ENCODE data around the gene TCP11.

The TCP11 gene

GRCh38 chr6:35186571-35186970 lies 45.4 kb upstream of the TCP11 start:
- peaks cover 7% of the 10 kb centered on the region for H3K4me1 ChIP-seq (ENCODE audit: insufficient read depth, low read length, poor library complexity, severe bottlenecking)
- H3F3A ChIP-seq (ENCODE audit: low read depth): no peaks in the 10 kb centered on the region
- no peak overlapping the region for H3K9ac ChIP-seq (ENCODE audit: low read depth, low read length, poor library complexity, severe bottlenecking)
- TF ChIP-seq EZH2phosphoT487 (IDR thresholded peaks at IDR 0.05; ENCODE audit: borderline replicate concordance) (no peak), CTCF (conservative IDR thresholded peaks at IDR 0.05; ENCODE audit: low read length) (no peak)
- H4K20me1 ChIP-seq (ENCODE audit: insufficient read depth, low read length, poor library complexity, severe bottlenecking): no peaks in the 10 kb centered on the region
- no peaks in the 10 kb centered on the region for H3K9me2 ChIP-seq (replicated peaks; ENCODE audit: low read depth, low read length)
- no peak overlapping the region for H2AFZ ChIP-seq (ENCODE audit: low read length)
- H3K36me3 ChIP-seq (ENCODE audit: insufficient read depth, low read length): no peaks in the 10 kb centered on the region
- no peaks in the 10 kb centered on the region for H3K27me3 ChIP-seq (ENCODE audit: insufficient read depth, low read length, poor library complexity, severe bottlenecking)
- no peak overlapping the region for H3K4me3 ChIP-seq (ENCODE audit: low read length, poor library complexity, severe bottlenecking)
- H3K9me3 ChIP-seq (ENCODE audit: insufficient read depth, low read depth, low read length): no peaks in the 10 kb centered on the region
- H3K79me2 ChIP-seq (ENCODE audit: insufficient read depth, low read length): no peaks in the 10 kb centered on the region
- no peak overlapping the region for H3K4me2 ChIP-seq (ENCODE audit: low read depth, low read length, poor library complexity, severe bottlenecking)

- TF ChIP-seq EZH2phosphoT487 (IDR thresholded peaks at IDR 0.05; ENCODE audit: borderline replicate concordance): no peak
- no peak for TF ChIP-seq CTCF (conservative IDR thresholded peaks at IDR 0.05; ENCODE audit: low read length)
- H3K79me2 ChIP-seq (ENCODE audit: insufficient read depth, low read length): no peaks in the 10 kb centered on the region
- no peaks in the 10 kb centered on the region for H3K36me3 ChIP-seq (ENCODE audit: insufficient read depth, low read length)
- no peak overlapping the region for H3K4me2 ChIP-seq (ENCODE audit: low read depth, low read length, poor library complexity, severe bottlenecking)
- H3K27me3 ChIP-seq (ENCODE audit: insufficient read depth, low read length, poor library complexity, severe bottlenecking): no peaks in the 10 kb centered on the region
- no peak overlapping the region for H3K9ac ChIP-seq (ENCODE audit: low read depth, low read length, poor library complexity, severe bottlenecking)
- peaks cover 3% of the 10 kb centered on the region for H3K4me1 ChIP-seq (ENCODE audit: insufficient read depth, low read length, poor library complexity, severe bottlenecking)
- no peak overlapping the region for H3K4me3 ChIP-seq (ENCODE audit: low read length, poor library complexity, severe bottlenecking)
- H3K9me3 ChIP-seq (ENCODE audit: insufficient read depth, low read depth, low read length): no peaks in the 10 kb centered on the region
- no peaks in the 10 kb centered on the region for H3F3A ChIP-seq (ENCODE audit: low read depth)
- no peaks in the 10 kb centered on the region for H3K9me2 ChIP-seq (replicated peaks; ENCODE audit: low read depth, low read length)
- H2AFZ ChIP-seq (ENCODE audit: low read length): no peak overlapping the region
- H4K20me1 ChIP-seq (ENCODE audit: insufficient read depth, low read length, poor library complexity, severe bottlenecking): no peaks in the 10 kb centered on the region
These were observed 44.8 kb upstream of the TCP11 start for GRCh38 chr6:35185971-35186370.

DNA sequence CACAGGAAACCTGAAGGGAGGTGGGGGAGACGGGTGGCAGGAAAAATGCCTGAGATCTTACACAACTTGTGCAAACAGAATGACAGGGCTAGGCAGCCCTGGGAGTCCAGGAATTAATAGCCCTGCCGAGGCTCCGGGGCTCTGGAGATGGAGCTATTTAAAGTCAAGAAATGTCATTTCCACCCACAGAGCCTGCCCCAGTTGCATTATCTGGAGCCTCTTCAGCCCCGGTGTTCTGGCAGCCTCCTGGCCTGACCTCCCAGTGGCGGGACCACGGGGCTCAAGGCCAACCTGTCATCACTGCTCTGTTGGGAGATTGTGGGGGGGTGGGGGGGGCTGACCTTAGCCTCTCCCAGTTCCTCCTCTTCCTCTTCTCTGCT lies 44.2 kb upstream of the TCP11 start:
- no peaks in the 10 kb centered on the region for H3K9me2 ChIP-seq (replicated peaks; ENCODE audit: low read depth, low read length)
- H3K27me3 ChIP-seq (ENCODE audit: insufficient read depth, low read length, poor library complexity, severe bottlenecking): no peaks in the 10 kb centered on the region
- H3F3A ChIP-seq (ENCODE audit: low read depth): no peaks in the 10 kb centered on the region
- no peaks in the 10 kb centered on the region for H3K4me1 ChIP-seq (ENCODE audit: insufficient read depth, low read length, poor library complexity, severe bottlenecking)
- H3K9me3 ChIP-seq (ENCODE audit: insufficient read depth, low read depth, low read length): no peaks in the 10 kb centered on the region
- H3K4me2 ChIP-seq (ENCODE audit: low read depth, low read length, poor library complexity, severe bottlenecking): no peak overlapping the region
- no peak overlapping the region for H3K9ac ChIP-seq (ENCODE audit: low read depth, low read length, poor library complexity, severe bottlenecking)
- no peaks in the 10 kb centered on the region for H3K36me3 ChIP-seq (ENCODE audit: insufficient read depth, low read length)
- H4K20me1 ChIP-seq (ENCODE audit: insufficient read depth, low read length, poor library complexity, severe bottlenecking): no peaks in the 10 kb centered on the region
- no peaks in the 10 kb centered on the region for H3K79me2 ChIP-seq (ENCODE audit: insufficient read depth, low read length)
- TF ChIP-seq CTCF (conservative IDR thresholded peaks at IDR 0.05; ENCODE audit: low read length) (no peak), EZH2phosphoT487 (IDR thresholded peaks at IDR 0.05; ENCODE audit: borderline replicate concordance) (no peak)
- H3K4me3 ChIP-seq (ENCODE audit: low read length, poor library complexity, severe bottlenecking): no peak overlapping the region
- no peak overlapping the region for H2AFZ ChIP-seq (ENCODE audit: low read length)
